Suprapubic skin (tissue), 4 donors: ENCODE data around the gene TNFSF11.

ENCODE experiments used
- EP300 ChIP-seq: sonication (generic); formaldehyde crosslinking; IDR thresholded peaks from one replicate; pipeline ENCODE4 v1.6.1; 2017; ENCODE audit warnings: antibody characterized with exemption
- POLR2A ChIP-seq, 2 donors: fragments of 450-650 bp; IDR thresholded peaks; one replicate each; pipeline ENCODE4 v1.6.1; 2017; ENCODE audit warnings: antibody characterized with exemption in 2 of 2, mild to moderate bottlenecking in 2 of 2, moderate library complexity in 2 of 2
- POLR2AphosphoS5 ChIP-seq, 3 donors: sonication (generic); formaldehyde crosslinking; IDR thresholded peaks; one replicate each; pipeline ENCODE4 v1.6.1; 2017; ENCODE audit warnings: antibody characterized with exemption in 3 of 3
- TF ChIP-seq, protein P1 (sequence below), 2 donors: fragments of 200-600 bp in 1 of 2; fragments of 450-650 bp in 1 of 2; sonication (generic) in 1 of 2; IDR thresholded peaks; one replicate each; pipeline ENCODE4 v1.5.1; 2016 to 2019; ENCODE audit warnings: antibody characterized with exemption in 2 of 2, mild to moderate bottlenecking in 1 of 2, moderate library complexity in 1 of 2

DNA sequence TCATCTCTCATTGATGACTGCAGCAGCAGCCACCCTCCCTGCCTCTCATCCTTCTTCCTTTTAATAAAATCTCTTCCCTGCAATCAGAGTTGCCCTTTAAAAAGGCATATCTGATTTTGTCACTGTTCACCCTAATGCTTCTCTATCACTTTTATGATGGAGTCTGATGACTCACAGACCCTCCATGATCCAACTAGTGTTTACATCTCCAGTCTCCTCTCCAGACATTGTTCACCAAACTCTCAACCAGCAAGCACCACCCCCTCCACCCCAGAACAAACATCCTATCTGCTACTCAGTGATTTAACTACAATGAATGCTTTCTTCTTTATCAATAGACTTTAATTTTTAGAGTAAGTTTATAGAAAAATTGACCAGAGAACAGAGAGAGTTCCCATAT, 59.5 kb downstream of the TNFSF11 start:
- TF ChIP-seq, protein P1, sequence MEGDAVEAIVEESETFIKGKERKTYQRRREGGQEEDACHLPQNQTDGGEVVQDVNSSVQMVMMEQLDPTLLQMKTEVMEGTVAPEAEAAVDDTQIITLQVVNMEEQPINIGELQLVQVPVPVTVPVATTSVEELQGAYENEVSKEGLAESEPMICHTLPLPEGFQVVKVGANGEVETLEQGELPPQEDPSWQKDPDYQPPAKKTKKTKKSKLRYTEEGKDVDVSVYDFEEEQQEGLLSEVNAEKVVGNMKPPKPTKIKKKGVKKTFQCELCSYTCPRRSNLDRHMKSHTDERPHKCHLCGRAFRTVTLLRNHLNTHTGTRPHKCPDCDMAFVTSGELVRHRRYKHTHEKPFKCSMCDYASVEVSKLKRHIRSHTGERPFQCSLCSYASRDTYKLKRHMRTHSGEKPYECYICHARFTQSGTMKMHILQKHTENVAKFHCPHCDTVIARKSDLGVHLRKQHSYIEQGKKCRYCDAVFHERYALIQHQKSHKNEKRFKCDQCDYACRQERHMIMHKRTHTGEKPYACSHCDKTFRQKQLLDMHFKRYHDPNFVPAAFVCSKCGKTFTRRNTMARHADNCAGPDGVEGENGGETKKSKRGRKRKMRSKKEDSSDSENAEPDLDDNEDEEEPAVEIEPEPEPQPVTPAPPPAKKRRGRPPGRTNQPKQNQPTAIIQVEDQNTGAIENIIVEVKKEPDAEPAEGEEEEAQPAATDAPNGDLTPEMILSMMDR (IDR thresholded peaks at IDR 0.05) = no peak
- TF ChIP-seq POLR2A (IDR thresholded peaks at IDR 0.05) (no peak), POLR2AphosphoS5 (IDR thresholded peaks at IDR 0.05) (no peak), EP300 (no peak)
